CD14-positive monocyte (primary cell): ENCODE results near the gene SLC17A3. TPM values are rescaled to one million over a fixed set of nuclear protein-coding genes. Genes with fewer than 3 reads are reported as not detected.

Experiments
- DNase-seq, 3 donors: peaks; one replicate each; pipeline ENCODE4 v3.0.0-alpha.2; 2011 to 2022
- H2AFZ ChIP-seq: 2 replicates; pipeline ENCODE4 v1.6.0; 2012; ENCODE audit warnings: mild to moderate bottlenecking, low read depth, low read length, inconsistent platforms; ENCODE audit not compliant: insufficient read depth, poor library complexity, severe bottlenecking
- H3K27ac ChIP-seq, 2 donors: 1 replicate in 1 of 2; 2 replicates in 1 of 2; pipeline ENCODE4 v1.5.1; 2012 to 2013; ENCODE audit warnings: low read length in 2 of 2, control low read depth in 1 of 2, inconsistent platforms in 1 of 2, low read depth in 1 of 2, mild to moderate bottlenecking in 1 of 2
- H3K27me3 ChIP-seq, 2 donors: one replicate each; pipeline versions ENCODE4 v1.6.0 to v1.6.1; 2011 to 2013; ENCODE audit warnings: low read length in 2 of 2; ENCODE audit not compliant: control insufficient read depth in 2 of 2, insufficient read depth in 2 of 2
- H3K36me3 ChIP-seq, 2 donors: replicated peaks in 1 of 2; 1 replicate in 1 of 2; 2 replicates in 1 of 2; pipeline versions ENCODE4 v1.5.1 to v1.6.1; 2012 to 2013; ENCODE audit warnings: low read length in 2 of 2, control low read depth in 1 of 2, inconsistent platforms in 1 of 2, mild to moderate bottlenecking in 1 of 2; ENCODE audit not compliant: insufficient read depth in 2 of 2, control insufficient read depth in 1 of 2
- H3K4me1 ChIP-seq, 2 donors: 1 replicate in 1 of 2; 2 replicates in 1 of 2; pipeline versions ENCODE4 v1.5.1 to v1.6.1; 2012 to 2013; ENCODE audit warnings: low read length in 2 of 2, control low read depth in 1 of 2, inconsistent platforms in 1 of 2, mild to moderate bottlenecking in 1 of 2, moderate library complexity in 1 of 2; ENCODE audit not compliant: insufficient read depth in 2 of 2, control insufficient read depth in 1 of 2
- H3K4me2 ChIP-seq: replicated peaks from 2 replicates; pipeline ENCODE3; 2012; ENCODE audit warnings: low read length, moderate library complexity, mild to moderate bottlenecking; ENCODE audit not compliant: poor library complexity, severe bottlenecking; ENCODE audit errors: extremely low read depth
- H3K4me3 ChIP-seq, 3 experiments: fragments of 200-600 bp in 1 of 3; sonication (generic) in 1 of 3; replicated peaks in 1 of 3; 1 replicate in 2 of 3; 2 replicates in 1 of 3; pipeline ENCODE4 v1.5.1; 2011 to 2013; ENCODE audit warnings: low read length in 3 of 3, mild to moderate bottlenecking in 3 of 3, control low read depth in 2 of 3, low read depth in 2 of 3, inconsistent platforms in 1 of 3, moderate library complexity in 1 of 3
- H3K79me2 ChIP-seq: 2 replicates; pipeline ENCODE4 v1.6.0; 2012; ENCODE audit warnings: mild to moderate bottlenecking, control low read depth, inconsistent platforms, low read length, moderate library complexity; ENCODE audit not compliant: insufficient read depth
- H3K9ac ChIP-seq: 2 replicates; pipeline ENCODE4 v1.6.0; 2017; ENCODE audit warnings: low read length, mild to moderate bottlenecking; ENCODE audit not compliant: insufficient read depth, poor library complexity, severe bottlenecking
- H3K9me3 ChIP-seq, 2 donors: replicated peaks in 1 of 2; 1 replicate in 1 of 2; 2 replicates in 1 of 2; pipeline versions ENCODE4 v1.5.1 to v1.6.1; 2012 to 2013; ENCODE audit warnings: low read length in 2 of 2, control low read depth in 1 of 2; ENCODE audit not compliant: control insufficient read depth in 1 of 2, insufficient read depth in 1 of 2
- H4K20me1 ChIP-seq: 2 replicates; pipeline ENCODE4 v1.6.0; 2012; ENCODE audit warnings: mild to moderate bottlenecking, low read length, control low read depth, moderate library complexity; ENCODE audit not compliant: insufficient read depth
- H3K27ac Mint-ChIP-seq, 7 donors: one replicate each; pipeline ENCODE4 v1.8.0; 2020; ENCODE audit warnings: mild to moderate bottlenecking in 7 of 7, mixed read lengths in 7 of 7, moderate library complexity in 6 of 7, inconsistent platforms in 2 of 7
- H3K27me3 Mint-ChIP-seq, 3 donors: one replicate each; pipeline ENCODE4 v1.8.0; 2021 to 2022; ENCODE audit warnings: low read depth in 3 of 3, mild to moderate bottlenecking in 3 of 3, mixed read lengths in 3 of 3, moderate library complexity in 3 of 3, inconsistent platforms in 1 of 3
- H3K36me3 Mint-ChIP-seq, 2 donors: one replicate each; pipeline ENCODE4 v1.8.0; 2020; ENCODE audit warnings: mixed read lengths in 2 of 2, inconsistent platforms in 1 of 2, mild to moderate bottlenecking in 1 of 2
- H3K4me1 Mint-ChIP-seq: one replicate; pipeline ENCODE4 v1.8.0; 2020; ENCODE audit warnings: mild to moderate bottlenecking, mixed read lengths
- H3K4me3 Mint-ChIP-seq, 2 donors: one replicate each; pipeline ENCODE4 v1.8.0; 2020; ENCODE audit warnings: mild to moderate bottlenecking in 2 of 2, mixed read lengths in 2 of 2, moderate library complexity in 1 of 2
- H3K9me3 Mint-ChIP-seq, 7 donors: one replicate each; pipeline ENCODE4 v1.8.0; 2020 to 2022; ENCODE audit warnings: mixed read lengths in 7 of 7, mild to moderate bottlenecking in 6 of 7, moderate library complexity in 6 of 7, inconsistent platforms in 2 of 7
- WGBS: methylation state at CpG from one replicate; pipeline ENCODE4 v1.1.5; 2013; ENCODE audit warnings: missing lambda C conversion rate; ENCODE audit not compliant: insufficient coverage; 5-methylcytosine and 5-hydroxymethylcytosine counted together
- intact Hi-C, 2 donors: fragments of 100-400 bp; cut with micrococcal nuclease; formaldehyde crosslinking; loops; one replicate each; pipeline versions ENCODE4 v1.15.0 to v1.15.1; 2023
- polyA plus RNA-seq, 3 donors: library from polyadenylated mRNA; depleted of rRNA in 1 of 3; unstranded in 2 of 3; stranded (reverse) in 1 of 3; fragments of 300-500 nt in 2 of 3; fragments of >200 nt in 1 of 3; fragmentation: Illumina TruSeq in 2 of 3; gene quantifications; 1 replicate in 2 of 3; 2 replicates in 1 of 3; pipeline ENCODE4 v1.2.3, GENCODE V29; 2012 to 2021
- TF ChIP-seq, protein P1 (sequence below): fragments of 200-600 bp; IDR thresholded peaks from one replicate; pipeline ENCODE4 v1.8.0; 2022; ENCODE audit warnings: antibody characterized with exemption, mild to moderate bottlenecking

SLC17A3 gene
- polyA plus RNA-seq, 3 donors = not detected

DNA sequence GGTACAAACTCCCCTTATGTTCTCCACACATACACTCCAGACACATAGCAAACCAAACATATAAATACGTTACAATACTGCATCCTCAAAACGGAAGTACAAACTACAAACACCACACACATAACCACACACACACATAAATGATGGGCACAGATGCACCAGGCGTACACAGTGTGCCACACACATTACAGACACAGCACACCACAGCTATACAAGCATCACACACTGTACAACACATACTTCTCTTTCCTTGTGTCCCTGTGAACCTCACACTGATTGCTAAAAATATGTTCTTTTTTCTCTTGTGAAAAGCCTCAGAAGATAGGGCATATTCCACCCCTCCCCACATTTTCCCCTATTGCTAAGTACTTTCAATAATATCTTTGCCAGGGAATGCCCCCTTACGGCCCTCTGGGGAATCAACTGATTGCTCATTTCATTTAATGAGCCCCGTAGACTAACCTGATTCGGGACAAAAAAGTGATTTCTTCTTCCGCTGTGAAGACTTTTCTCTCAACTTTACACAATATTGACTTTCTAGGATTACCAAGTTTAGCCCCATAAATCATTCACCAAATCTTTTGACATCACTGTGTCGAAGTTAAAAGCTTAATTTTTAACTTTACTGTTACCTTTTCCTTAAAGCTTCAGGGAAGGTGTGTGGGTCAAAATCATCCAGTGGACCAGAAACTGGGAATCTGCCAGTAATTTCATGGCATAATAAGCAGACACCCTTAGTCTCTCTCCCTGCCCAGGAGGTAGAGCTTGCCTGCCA, 42.3 kb downstream of the SLC17A3 start, which contains the start of gene SLC17A1:
Gene SLC17A1, minus strand, starts transcription at position 521 of the 775 bp plus-strand sequence. CDS start 1,495 bp downstream, outside the sequence.
- H3K27ac ChIP-seq = no peak within 1 kb of the TSS
- no peaks in the 10 kb centered on the region for H3K27me3 ChIP-seq
- H3K9ac ChIP-seq = no peak within 1 kb of the TSS
- TF ChIP-seq, protein P1, sequence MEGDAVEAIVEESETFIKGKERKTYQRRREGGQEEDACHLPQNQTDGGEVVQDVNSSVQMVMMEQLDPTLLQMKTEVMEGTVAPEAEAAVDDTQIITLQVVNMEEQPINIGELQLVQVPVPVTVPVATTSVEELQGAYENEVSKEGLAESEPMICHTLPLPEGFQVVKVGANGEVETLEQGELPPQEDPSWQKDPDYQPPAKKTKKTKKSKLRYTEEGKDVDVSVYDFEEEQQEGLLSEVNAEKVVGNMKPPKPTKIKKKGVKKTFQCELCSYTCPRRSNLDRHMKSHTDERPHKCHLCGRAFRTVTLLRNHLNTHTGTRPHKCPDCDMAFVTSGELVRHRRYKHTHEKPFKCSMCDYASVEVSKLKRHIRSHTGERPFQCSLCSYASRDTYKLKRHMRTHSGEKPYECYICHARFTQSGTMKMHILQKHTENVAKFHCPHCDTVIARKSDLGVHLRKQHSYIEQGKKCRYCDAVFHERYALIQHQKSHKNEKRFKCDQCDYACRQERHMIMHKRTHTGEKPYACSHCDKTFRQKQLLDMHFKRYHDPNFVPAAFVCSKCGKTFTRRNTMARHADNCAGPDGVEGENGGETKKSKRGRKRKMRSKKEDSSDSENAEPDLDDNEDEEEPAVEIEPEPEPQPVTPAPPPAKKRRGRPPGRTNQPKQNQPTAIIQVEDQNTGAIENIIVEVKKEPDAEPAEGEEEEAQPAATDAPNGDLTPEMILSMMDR = no peak
- no peaks in the 10 kb centered on the region for H3K36me3 Mint-ChIP-seq
- no peak for DNase-seq
- H3K4me1 ChIP-seq = no peaks in the 10 kb centered on the region
- H3K27ac Mint-ChIP-seq = no peak within 1 kb of the TSS
- no peaks in the 10 kb centered on the region for H3K79me2 ChIP-seq
- no peaks in the 10 kb centered on the region for H3K9me3 ChIP-seq
- no peaks in the 10 kb centered on the region for H3K4me1 Mint-ChIP-seq
- no peak within 1 kb of the TSS for H3K4me3 ChIP-seq
- H3K4me2 ChIP-seq = no peak within 1 kb of the TSS
- peaks cover 0 to 2% (median 0%) of the 10 kb centered on the region in 7 donors for H3K9me3 Mint-ChIP-seq
- 87% methylated on average over 6 of the region's 8 CpGs for WGBS
- no peaks in the 10 kb centered on the region for H4K20me1 ChIP-seq
- no peaks in the 10 kb centered on the region for H3K27me3 Mint-ChIP-seq
- H2AFZ ChIP-seq = no peak within 1 kb of the TSS
- intact Hi-C loops = no loop called here
- no peak within 1 kb of the TSS for H3K4me3 Mint-ChIP-seq
- no peaks in the 10 kb centered on the region for H3K36me3 ChIP-seq

DNA sequence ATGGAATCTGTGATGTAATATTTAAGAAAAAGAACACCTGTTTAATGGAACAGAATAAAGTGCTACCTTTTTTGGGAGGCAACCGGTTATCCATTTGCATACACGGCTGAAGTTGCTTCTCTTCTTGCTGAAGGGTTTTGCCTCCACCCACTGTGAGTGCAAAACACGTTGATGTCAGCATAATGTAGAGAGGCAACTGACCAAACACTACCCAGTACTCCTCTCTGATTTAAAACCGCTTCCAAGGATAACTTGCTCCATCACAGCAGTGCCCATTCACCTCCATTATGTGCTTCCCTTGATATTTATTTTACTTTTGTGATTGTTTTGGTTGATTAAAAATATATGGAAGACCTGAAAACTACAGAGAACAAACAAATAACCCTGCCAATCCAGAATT, 43.6 kb downstream of the SLC17A3 start:
- no peak overlapping the region for H3K4me3 Mint-ChIP-seq

More for the DNA sequence above, 43.6 kb downstream of the SLC17A3 start:
- no peaks in the 10 kb centered on the region for H3K4me1 ChIP-seq
- no peaks in the 10 kb centered on the region for H3K4me1 Mint-ChIP-seq
- H3K9ac ChIP-seq = no peak overlapping the region
- no peak overlapping the region for H3K27ac ChIP-seq
- H3K4me3 ChIP-seq = no peak overlapping the region
- H3K79me2 ChIP-seq = no peaks in the 10 kb centered on the region
- no peaks in the 10 kb centered on the region for H3K9me3 ChIP-seq
- H3K9me3 Mint-ChIP-seq = peaks cover 0 to 3% (median 1%) of the 10 kb centered on the region in 7 donors
- no peak overlapping the region for H2AFZ ChIP-seq
- no peaks in the 10 kb centered on the region for H4K20me1 ChIP-seq
- WGBS = 93% methylated on average over 3 of the region's 4 CpGs
- no peaks in the 10 kb centered on the region for H3K36me3 ChIP-seq
- no peaks in the 10 kb centered on the region for H3K27me3 ChIP-seq
- H3K27me3 Mint-ChIP-seq = peaks cover 0 to under 1% (median 0%) of the 10 kb centered on the region in 3 donors
- no peak for DNase-seq
- intact Hi-C loops = no loop called here
- no peaks in the 10 kb centered on the region for H3K36me3 Mint-ChIP-seq
- no peak overlapping the region for H3K27ac Mint-ChIP-seq
- no peak overlapping the region for H3K4me2 ChIP-seq
- TF ChIP-seq, protein P1 = no peak
